Measurements from ENCODE around the gene AVPI1. TPM values are rescaled to one million over a fixed set of nuclear protein-coding genes. Genes with fewer than 3 reads are reported as not detected.

The AVPI1 gene
- total and polyA plus RNA-seq, 2 of the 13 experiments (the other 11 are each of a cell fraction or from before 2014, with no cell fraction given) = 39.8 to 61.2 TPM

GRCh38 chr10:97640174-97640867 is 46.7 kb downstream of the AVPI1 start, which contains the start of gene PI4K2A (continued):
- TF ChIP-seq ZNF329 (CRISPR knock-in tag; IDR thresholded peaks at IDR 0.05; ENCODE audit: low read depth) = no peak
- no peak for TF ChIP-seq ZNF572 (CRISPR knock-in tag; IDR thresholded peaks at IDR 0.05)
- TF ChIP-seq, protein P1, sequence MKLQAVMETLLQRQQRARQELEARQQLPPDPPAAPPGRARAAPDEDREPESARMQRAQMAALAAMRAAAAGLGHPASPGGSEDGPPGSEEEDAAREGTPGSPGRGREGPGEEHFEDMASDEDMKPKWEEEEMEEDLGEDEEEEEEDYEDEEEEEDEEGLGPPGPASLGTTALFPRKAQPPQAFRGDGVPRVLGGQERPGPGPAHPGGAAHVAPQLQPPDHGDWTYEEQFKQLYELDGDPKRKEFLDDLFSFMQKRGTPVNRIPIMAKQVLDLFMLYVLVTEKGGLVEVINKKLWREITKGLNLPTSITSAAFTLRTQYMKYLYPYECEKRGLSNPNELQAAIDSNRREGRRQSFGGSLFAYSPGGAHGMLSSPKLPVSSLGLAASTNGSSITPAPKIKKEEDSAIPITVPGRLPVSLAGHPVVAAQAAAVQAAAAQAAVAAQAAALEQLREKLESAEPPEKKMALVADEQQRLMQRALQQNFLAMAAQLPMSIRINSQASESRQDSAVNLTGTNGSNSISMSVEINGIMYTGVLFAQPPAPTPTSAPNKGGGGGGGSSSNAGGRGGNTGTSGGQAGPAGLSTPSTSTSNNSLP (IDR thresholded peaks at IDR 0.05; ENCODE audit: low read depth, low read length) = peak; percentile 55
- no peak for TF ChIP-seq REXO4 (CRISPR knock-in tag; IDR thresholded peaks at IDR 0.05; ENCODE audit: borderline replicate concordance)
- TF ChIP-seq CREB3 (CRISPR knock-in tag; IDR thresholded peaks at IDR 0.05) = no peak
- 0 out of 2 replicates have a peak, but pooled peaks have one; percentile 18 for TF ChIP-seq TARDBP (CRISPR knock-in tag; IDR thresholded peaks at IDR 0.05)
- TF ChIP-seq YY1 (IDR thresholded peaks at IDR 0.05; ENCODE audit: insufficient read depth, insufficient replicate concordance, low read depth, low read length) = peak; percentile 27
- TF ChIP-seq ELF1 (CRISPR knock-in tag; IDR thresholded peaks at IDR 0.05) = peak; percentile 58
- TF ChIP-seq MED13 (CRISPR knock-in tag; IDR thresholded peaks at IDR 0.05) = no peak
- TF ChIP-seq, protein P2, sequence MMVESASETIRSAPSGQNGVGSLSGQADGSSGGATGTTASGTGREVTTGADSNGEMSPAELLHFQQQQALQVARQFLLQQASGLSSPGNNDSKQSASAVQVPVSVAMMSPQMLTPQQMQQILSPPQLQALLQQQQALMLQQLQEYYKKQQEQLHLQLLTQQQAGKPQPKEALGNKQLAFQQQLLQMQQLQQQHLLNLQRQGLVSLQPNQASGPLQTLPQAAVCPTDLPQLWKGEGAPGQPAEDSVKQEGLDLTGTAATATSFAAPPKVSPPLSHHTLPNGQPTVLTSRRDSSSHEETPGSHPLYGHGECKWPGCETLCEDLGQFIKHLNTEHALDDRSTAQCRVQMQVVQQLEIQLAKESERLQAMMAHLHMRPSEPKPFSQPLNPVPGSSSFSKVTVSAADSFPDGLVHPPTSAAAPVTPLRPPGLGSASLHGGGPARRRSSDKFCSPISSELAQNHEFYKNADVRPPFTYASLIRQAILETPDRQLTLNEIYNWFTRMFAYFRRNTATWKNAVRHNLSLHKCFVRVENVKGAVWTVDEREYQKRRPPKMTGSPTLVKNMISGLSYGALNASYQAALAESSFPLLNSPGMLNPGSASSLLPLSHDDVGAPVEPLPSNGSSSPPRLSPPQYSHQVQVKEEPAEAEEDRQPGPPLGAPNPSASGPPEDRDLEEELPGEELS (CRISPR knock-in tag; IDR thresholded peaks at IDR 0.05) = peak; percentile 41; the same call in 1 of the 2 replicates
- peak; percentile 37; the same call in 1 of the 2 replicates for TF ChIP-seq ATF7-NPFF (CRISPR knock-in tag; IDR thresholded peaks at IDR 0.05; ENCODE audit: low read depth)
- TF ChIP-seq NRL (CRISPR knock-in tag; IDR thresholded peaks at IDR 0.05; ENCODE audit: borderline replicate concordance) = no peak
- TF ChIP-seq HNRNPLL (IDR thresholded peaks at IDR 0.05; ENCODE audit: low read depth, low read length, poor library complexity, severe bottlenecking) = peak; percentile 93
- TF ChIP-seq FOXM1 (CRISPR knock-in tag; IDR thresholded peaks at IDR 0.05) = no peak
- TF ChIP-seq ZNF83 (CRISPR knock-in tag; IDR thresholded peaks at IDR 0.05; ENCODE audit: borderline replicate concordance) = no peak
- no peak for TF ChIP-seq RERE (CRISPR knock-in tag; IDR thresholded peaks at IDR 0.05; ENCODE audit: low read depth)
- TF ChIP-seq RXRA (CRISPR knock-in tag; IDR thresholded peaks at IDR 0.05) = peak; percentile 63; the same call in 1 of the 2 replicates
- peak; percentile 32; the same call in 1 of the 2 replicates for TF ChIP-seq ZSCAN9 (CRISPR knock-in tag; IDR thresholded peaks at IDR 0.05; ENCODE audit: borderline replicate concordance)
- no peak for TF ChIP-seq SMAD3 (CRISPR knock-in tag; IDR thresholded peaks at IDR 0.05)

All from HepG2 (cell line).